Liver (tissue), 9 donors: ENCODE results near the gene TYRO3. TPM values are rescaled to one million over a fixed set of nuclear protein-coding genes. Genes with fewer than 3 reads are reported as not detected.
A peak's percentile ranks its signal among the peaks of the same experiment; 100 is the strongest.

Experiments used
- DNase-seq: peaks from one replicate; pipeline ENCODE4 v3.0.0-alpha.2; 2017; ENCODE audit warnings: low spot score
- H3K27ac ChIP-seq, 2 donors: one replicate each; pipeline ENCODE4 v1.7.0; 2013; ENCODE audit warnings: inconsistent platforms in 2 of 2, low read length in 2 of 2, control low read depth in 1 of 2, low read depth in 1 of 2, mild to moderate bottlenecking in 1 of 2
- H3K27me3 ChIP-seq, 4 donors: one replicate each; pipeline versions ENCODE4 v1.6.1 to v1.7.0; 2013; ENCODE audit warnings: low read length in 3 of 4, inconsistent platforms in 1 of 4, mild to moderate bottlenecking in 1 of 4, moderate library complexity in 1 of 4; ENCODE audit not compliant: control insufficient read depth in 4 of 4, insufficient read depth in 4 of 4
- H3K36me3 ChIP-seq, 4 donors: one replicate each; pipeline versions ENCODE4 v1.6.1 to v1.7.0; 2013; ENCODE audit warnings: low read length in 3 of 4, mild to moderate bottlenecking in 3 of 4, low read depth in 1 of 4, moderate library complexity in 1 of 4; ENCODE audit not compliant: control insufficient read depth in 4 of 4, insufficient read depth in 3 of 4
- H3K4me1 ChIP-seq, 4 donors: one replicate each; pipeline versions ENCODE4 v1.6.1 to v1.7.0; 2013; ENCODE audit warnings: low read length in 3 of 4, mild to moderate bottlenecking in 3 of 4, moderate library complexity in 1 of 4; ENCODE audit not compliant: control insufficient read depth in 4 of 4, insufficient read depth in 4 of 4
- H3K4me3 ChIP-seq, 3 donors: one replicate each; pipeline versions ENCODE4 v1.6.1 to v1.7.0; 2013; ENCODE audit warnings: low read length in 3 of 3, control low read depth in 1 of 3, low read depth in 1 of 3, mild to moderate bottlenecking in 1 of 3
- H3K9ac ChIP-seq, 2 donors: one replicate each; pipeline ENCODE4 v1.7.0; 2013; ENCODE audit warnings: low read length in 2 of 2, mild to moderate bottlenecking in 2 of 2, moderate library complexity in 2 of 2, control low read depth in 1 of 2, low read depth in 1 of 2
- H3K9me3 ChIP-seq, 4 donors: one replicate each; pipeline versions ENCODE4 v1.6.1 to v1.7.0; 2013; ENCODE audit warnings: low read length in 3 of 4; ENCODE audit not compliant: control insufficient read depth in 4 of 4
- EGR1 ChIP-seq, 2 donors: IDR thresholded peaks; 2 replicates each; pipeline ENCODE4 v1.6.1; 2016 to 2018; ENCODE audit warnings: antibody characterized with exemption in 2 of 2, low read depth in 2 of 2
- FOXA1 ChIP-seq: IDR thresholded peaks from 2 replicates; pipeline ENCODE4 v1.6.1; 2016; ENCODE audit warnings: antibody characterized with exemption
- FOXA2 ChIP-seq: IDR thresholded peaks from 2 replicates; pipeline ENCODE4 v1.6.1; 2016; ENCODE audit warnings: antibody characterized with exemption
- GABPA ChIP-seq, 2 donors: IDR thresholded peaks in 1 of 2; conservative IDR thresholded peaks in 1 of 2; 2 replicates each; pipeline ENCODE4 v1.6.1; 2016; ENCODE audit warnings: antibody characterized with exemption in 2 of 2, mild to moderate bottlenecking in 1 of 2, moderate library complexity in 1 of 2
- HNF4A ChIP-seq, 2 donors: conservative IDR thresholded peaks; 2 replicates each; pipeline ENCODE4 v1.6.1; 2016; ENCODE audit warnings: antibody characterized with exemption in 2 of 2, mild to moderate bottlenecking in 2 of 2
- HNF4G ChIP-seq: IDR thresholded peaks from 2 replicates; pipeline ENCODE4 v1.6.1; 2016; ENCODE audit warnings: antibody characterized with exemption
- JUND ChIP-seq, 2 donors: IDR thresholded peaks; 2 replicates each; pipeline ENCODE4 v1.6.1; 2016; ENCODE audit warnings: antibody characterized with exemption in 2 of 2
- NR2F2 ChIP-seq: IDR thresholded peaks from 2 replicates; pipeline ENCODE4 v1.6.1; 2016; ENCODE audit warnings: antibody characterized with exemption
- RAD21 ChIP-seq, 2 donors: IDR thresholded peaks; 2 replicates each; pipeline ENCODE4 v1.6.1; 2016; ENCODE audit warnings: antibody characterized with exemption in 2 of 2, mild to moderate bottlenecking in 2 of 2
- SP1 ChIP-seq: IDR thresholded peaks from 2 replicates; pipeline ENCODE4 v1.6.1; 2018; ENCODE audit warnings: antibody characterized with exemption, mild to moderate bottlenecking
- TAF1 ChIP-seq: conservative IDR thresholded peaks from 2 replicates; pipeline ENCODE4 v1.6.1; 2016; ENCODE audit warnings: antibody characterized with exemption, mild to moderate bottlenecking
- WGBS: extraction: QIAGEN DNeasy Blood & Tissue Kit; methylation state at CpG from one replicate; pipeline ENCODE4 v1.1.7; 2013; 5-methylcytosine and 5-hydroxymethylcytosine counted together
- polyA plus RNA-seq, 2 donors: library from polyadenylated mRNA; stranded (reverse) in 1 of 2; unstranded in 1 of 2; fragments of 200-250 nt in 1 of 2; fragments of >200 nt in 1 of 2; fragmentation: Nextera tagmentation in 1 of 2; extraction: Ambion mirVana in 1 of 2; gene quantifications; one replicate each; pipeline versions ENCODE4 v1.2.1 to v1.2.3, GENCODE V29; 2013 to 2015
- total RNA-seq, 2 donors: library from RNA; depleted of rRNA; stranded (reverse); fragments of >200 nt; gene quantifications; one replicate each; pipeline ENCODE4 v1.2.3, GENCODE V29; 2014
- TF ChIP-seq, protein P1 (sequence below): fragments of 150-350 bp; IDR thresholded peaks from 2 replicates; pipeline ENCODE4 v1.5.1; 2017; ENCODE audit warnings: improper control_type of control experiment, low read depth, low read length; ENCODE audit not compliant: missing input control
- TF ChIP-seq, protein P2 (sequence below): IDR thresholded peaks from 2 replicates; pipeline ENCODE4 v1.6.1; 2016; ENCODE audit warnings: antibody characterized with exemption, mild to moderate bottlenecking
- TF ChIP-seq, protein P3 (sequence below): IDR thresholded peaks from 2 replicates; pipeline ENCODE4 v1.6.1; 2016; ENCODE audit warnings: antibody characterized with exemption
- TF ChIP-seq, protein P4 (sequence below): IDR thresholded peaks from 2 replicates; pipeline ENCODE4 v1.6.1; 2016; ENCODE audit warnings: antibody characterized with exemption
- TF ChIP-seq, protein P5 (sequence below): IDR thresholded peaks from 2 replicates; pipeline ENCODE4 v1.6.1; 2016; ENCODE audit warnings: antibody characterized with exemption
- donor health status: healthy.
- donor health status: healthy.
- donor health status: healthy.
- donor health status: healthy.
- donor health status: healthy.

Gene TYRO3
- total and polyA plus RNA-seq, 4 donors = 1.1 to 2.3 (median 2.3) TPM

DNA sequence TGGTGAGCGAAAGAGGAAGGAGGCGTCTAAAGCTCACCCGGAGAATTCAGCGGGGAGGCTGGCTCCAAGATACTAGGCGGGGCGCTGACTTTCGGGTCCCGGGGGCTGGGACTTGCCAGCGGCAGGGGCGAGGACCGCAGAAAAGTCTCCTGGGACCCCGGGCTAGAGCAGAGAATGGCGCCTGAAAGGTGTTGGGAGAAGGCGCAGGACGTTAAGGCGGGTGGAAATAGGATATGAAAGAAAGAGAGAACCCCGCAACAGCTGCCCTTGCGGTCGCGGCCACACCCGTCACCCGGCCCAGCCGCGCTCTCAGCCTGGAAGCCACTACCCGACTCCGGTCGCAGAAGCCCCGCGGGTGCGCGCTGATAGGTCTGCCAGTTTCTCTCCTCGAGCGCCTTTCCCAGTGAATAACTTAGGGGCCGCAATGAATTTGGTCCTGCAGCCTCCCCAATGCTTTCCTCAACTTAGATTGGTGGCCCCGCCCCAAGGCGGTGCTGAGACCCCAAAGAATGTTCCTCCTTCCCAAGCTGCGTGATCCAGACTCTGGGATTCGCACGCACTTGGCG, 46.0 kb upstream of the TYRO3 start:
- no peak overlapping the region for H3K9ac ChIP-seq
- peaks cover 0 to 4% (median 0%) of the 10 kb centered on the region in 4 donors for H3K27me3 ChIP-seq
- TF ChIP-seq, protein P1, sequence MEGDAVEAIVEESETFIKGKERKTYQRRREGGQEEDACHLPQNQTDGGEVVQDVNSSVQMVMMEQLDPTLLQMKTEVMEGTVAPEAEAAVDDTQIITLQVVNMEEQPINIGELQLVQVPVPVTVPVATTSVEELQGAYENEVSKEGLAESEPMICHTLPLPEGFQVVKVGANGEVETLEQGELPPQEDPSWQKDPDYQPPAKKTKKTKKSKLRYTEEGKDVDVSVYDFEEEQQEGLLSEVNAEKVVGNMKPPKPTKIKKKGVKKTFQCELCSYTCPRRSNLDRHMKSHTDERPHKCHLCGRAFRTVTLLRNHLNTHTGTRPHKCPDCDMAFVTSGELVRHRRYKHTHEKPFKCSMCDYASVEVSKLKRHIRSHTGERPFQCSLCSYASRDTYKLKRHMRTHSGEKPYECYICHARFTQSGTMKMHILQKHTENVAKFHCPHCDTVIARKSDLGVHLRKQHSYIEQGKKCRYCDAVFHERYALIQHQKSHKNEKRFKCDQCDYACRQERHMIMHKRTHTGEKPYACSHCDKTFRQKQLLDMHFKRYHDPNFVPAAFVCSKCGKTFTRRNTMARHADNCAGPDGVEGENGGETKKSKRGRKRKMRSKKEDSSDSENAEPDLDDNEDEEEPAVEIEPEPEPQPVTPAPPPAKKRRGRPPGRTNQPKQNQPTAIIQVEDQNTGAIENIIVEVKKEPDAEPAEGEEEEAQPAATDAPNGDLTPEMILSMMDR = no peak
- TF ChIP-seq GABPA (IDR thresholded peaks at IDR 0.05 in 1 of 2, conservative IDR thresholded peaks at IDR 0.05 in 1 of 2) (no peak), EGR1 (IDR thresholded peaks at IDR 0.05; ENCODE audit: low read depth in 2 of 2) (no peak), FOXA1 (no peak), TAF1 (no peak), RAD21 (IDR thresholded peaks at IDR 0.05) (no peak), NR2F2 (no peak), HNF4G (no peak), JUND (IDR thresholded peaks at IDR 0.05) (no peak), HNF4A (conservative IDR thresholded peaks at IDR 0.05) (no peak), FOXA2 (no peak), SP1 (no peak)
- TF ChIP-seq, protein P2, sequence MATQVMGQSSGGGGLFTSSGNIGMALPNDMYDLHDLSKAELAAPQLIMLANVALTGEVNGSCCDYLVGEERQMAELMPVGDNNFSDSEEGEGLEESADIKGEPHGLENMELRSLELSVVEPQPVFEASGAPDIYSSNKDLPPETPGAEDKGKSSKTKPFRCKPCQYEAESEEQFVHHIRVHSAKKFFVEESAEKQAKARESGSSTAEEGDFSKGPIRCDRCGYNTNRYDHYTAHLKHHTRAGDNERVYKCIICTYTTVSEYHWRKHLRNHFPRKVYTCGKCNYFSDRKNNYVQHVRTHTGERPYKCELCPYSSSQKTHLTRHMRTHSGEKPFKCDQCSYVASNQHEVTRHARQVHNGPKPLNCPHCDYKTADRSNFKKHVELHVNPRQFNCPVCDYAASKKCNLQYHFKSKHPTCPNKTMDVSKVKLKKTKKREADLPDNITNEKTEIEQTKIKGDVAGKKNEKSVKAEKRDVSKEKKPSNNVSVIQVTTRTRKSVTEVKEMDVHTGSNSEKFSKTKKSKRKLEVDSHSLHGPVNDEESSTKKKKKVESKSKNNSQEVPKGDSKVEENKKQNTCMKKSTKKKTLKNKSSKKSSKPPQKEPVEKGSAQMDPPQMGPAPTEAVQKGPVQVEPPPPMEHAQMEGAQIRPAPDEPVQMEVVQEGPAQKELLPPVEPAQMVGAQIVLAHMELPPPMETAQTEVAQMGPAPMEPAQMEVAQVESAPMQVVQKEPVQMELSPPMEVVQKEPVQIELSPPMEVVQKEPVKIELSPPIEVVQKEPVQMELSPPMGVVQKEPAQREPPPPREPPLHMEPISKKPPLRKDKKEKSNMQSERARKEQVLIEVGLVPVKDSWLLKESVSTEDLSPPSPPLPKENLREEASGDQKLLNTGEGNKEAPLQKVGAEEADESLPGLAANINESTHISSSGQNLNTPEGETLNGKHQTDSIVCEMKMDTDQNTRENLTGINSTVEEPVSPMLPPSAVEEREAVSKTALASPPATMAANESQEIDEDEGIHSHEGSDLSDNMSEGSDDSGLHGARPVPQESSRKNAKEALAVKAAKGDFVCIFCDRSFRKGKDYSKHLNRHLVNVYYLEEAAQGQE = no peak
- TF ChIP-seq, protein P3, sequence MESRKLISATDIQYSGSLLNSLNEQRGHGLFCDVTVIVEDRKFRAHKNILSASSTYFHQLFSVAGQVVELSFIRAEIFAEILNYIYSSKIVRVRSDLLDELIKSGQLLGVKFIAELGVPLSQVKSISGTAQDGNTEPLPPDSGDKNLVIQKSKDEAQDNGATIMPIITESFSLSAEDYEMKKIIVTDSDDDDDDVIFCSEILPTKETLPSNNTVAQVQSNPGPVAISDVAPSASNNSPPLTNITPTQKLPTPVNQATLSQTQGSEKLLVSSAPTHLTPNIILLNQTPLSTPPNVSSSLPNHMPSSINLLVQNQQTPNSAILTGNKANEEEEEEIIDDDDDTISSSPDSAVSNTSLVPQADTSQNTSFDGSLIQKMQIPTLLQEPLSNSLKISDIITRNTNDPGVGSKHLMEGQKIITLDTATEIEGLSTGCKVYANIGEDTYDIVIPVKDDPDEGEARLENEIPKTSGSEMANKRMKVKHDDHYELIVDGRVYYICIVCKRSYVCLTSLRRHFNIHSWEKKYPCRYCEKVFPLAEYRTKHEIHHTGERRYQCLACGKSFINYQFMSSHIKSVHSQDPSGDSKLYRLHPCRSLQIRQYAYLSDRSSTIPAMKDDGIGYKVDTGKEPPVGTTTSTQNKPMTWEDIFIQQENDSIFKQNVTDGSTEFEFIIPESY = no peak
- TF ChIP-seq, protein P4, sequence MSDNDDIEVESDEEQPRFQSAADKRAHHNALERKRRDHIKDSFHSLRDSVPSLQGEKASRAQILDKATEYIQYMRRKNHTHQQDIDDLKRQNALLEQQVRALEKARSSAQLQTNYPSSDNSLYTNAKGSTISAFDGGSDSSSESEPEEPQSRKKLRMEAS = no peak
- TF ChIP-seq, protein P5, sequence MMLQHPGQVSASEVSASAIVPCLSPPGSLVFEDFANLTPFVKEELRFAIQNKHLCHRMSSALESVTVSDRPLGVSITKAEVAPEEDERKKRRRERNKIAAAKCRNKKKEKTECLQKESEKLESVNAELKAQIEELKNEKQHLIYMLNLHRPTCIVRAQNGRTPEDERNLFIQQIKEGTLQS = no peak
- H3K4me3 ChIP-seq = peak overlapping the region in 1 of 3 donors; percentile 42
- peaks cover 6 to 17% (median 14%) of the 10 kb centered on the region in 4 donors for H3K4me1 ChIP-seq
- peak; percentile 45 for DNase-seq
- H3K36me3 ChIP-seq = peaks cover 0 to 6% (median 4%) of the 10 kb centered on the region in 4 donors
- WGBS = 7% methylated on average over 40 of the region's 40 CpGs
- H3K27ac ChIP-seq = no peak overlapping the region
- no peaks in the 10 kb centered on the region for H3K9me3 ChIP-seq
